RWPE2 (cell line): Measurements from ENCODE around the gene P4HB.

Source experiments
- ATAC-seq: fragments of 200-7000 bp; cut with Tn5 transposase; 3 replicates; pipeline ENCODE4 v1.9.1; 2021; ENCODE audit warnings: low read depth
- DNase-seq: peaks from one replicate; pipeline ENCODE4 v3.0.0-alpha.2; 2020; ENCODE audit warnings: low spot score
- H3K27ac ChIP-seq: fragments of 450-650 bp; 2 replicates; pipeline ENCODE4 v1.5.1; 2017; ENCODE audit warnings: mild to moderate bottlenecking; ENCODE audit not compliant: poor library complexity, severe bottlenecking
- H3K27me3 ChIP-seq: fragments of 250-450 bp; sonication (Bioruptor Pico); 2 replicates; pipeline ENCODE4 v1.5.1; 2021; ENCODE audit warnings: mild to moderate bottlenecking, moderate library complexity; ENCODE audit not compliant: insufficient read depth, poor library complexity, severe bottlenecking
- H3K36me3 ChIP-seq: fragments of 250-450 bp; sonication (Bioruptor Pico); 2 replicates; pipeline ENCODE4 v1.5.1; 2020; ENCODE audit warnings: low read depth, mild to moderate bottlenecking, moderate library complexity
- H3K4me1 ChIP-seq: fragments of 250-450 bp; sonication (Bioruptor Pico); 2 replicates; pipeline ENCODE4 v1.5.1; 2021; ENCODE audit warnings: mild to moderate bottlenecking, moderate library complexity; ENCODE audit not compliant: insufficient read depth, poor library complexity, severe bottlenecking
- H3K4me3 ChIP-seq: fragments of 250-450 bp; sonication (Bioruptor Pico); 2 replicates; pipeline ENCODE4 v1.5.1; 2021; ENCODE audit warnings: mild to moderate bottlenecking, moderate library complexity; ENCODE audit not compliant: severe bottlenecking
- H3K9me3 ChIP-seq: fragments of 250-450 bp; sonication (Bioruptor Pico); 2 replicates; pipeline ENCODE4 v1.5.1; 2021; ENCODE audit warnings: mild to moderate bottlenecking, moderate library complexity; ENCODE audit not compliant: severe bottlenecking
- CTCF ChIP-seq: fragments of 450-650 bp; IDR thresholded peaks from one replicate; pipeline ENCODE4 v1.5.1; 2017; ENCODE audit warnings: mild to moderate bottlenecking, moderate library complexity; ENCODE audit not compliant: poor library complexity, severe bottlenecking

Gene P4HB

GRCh38 chr17:81898029-81898866 is 37.9 kb upstream of the P4HB start:
- peak; percentile 75 for ATAC-seq
- peak overlapping the region; percentile 76 for H3K27ac ChIP-seq
- TF ChIP-seq CTCF: no peak
- peak; percentile 86 for DNase-seq
- H3K4me1 ChIP-seq: peaks cover 20% of the 10 kb centered on the region
- peaks cover 64% of the 10 kb centered on the region for H3K36me3 ChIP-seq
- no peak overlapping the region for H3K4me3 ChIP-seq
- no peaks in the 10 kb centered on the region for H3K27me3 ChIP-seq
- no peaks in the 10 kb centered on the region for H3K9me3 ChIP-seq

GRCh38 chr17:81895400-81895799 is 35.1 kb upstream of the P4HB start:
- DNase-seq: no peak
- no peak for ATAC-seq
- TF ChIP-seq CTCF: no peak
- H3K4me3 ChIP-seq: no peak overlapping the region
- no peak overlapping the region for H3K27ac ChIP-seq
- peaks cover 64% of the 10 kb centered on the region for H3K36me3 ChIP-seq
- H3K9me3 ChIP-seq: peaks cover 1% of the 10 kb centered on the region
- H3K27me3 ChIP-seq: no peaks in the 10 kb centered on the region
- H3K4me1 ChIP-seq: peaks cover 20% of the 10 kb centered on the region

DNA sequence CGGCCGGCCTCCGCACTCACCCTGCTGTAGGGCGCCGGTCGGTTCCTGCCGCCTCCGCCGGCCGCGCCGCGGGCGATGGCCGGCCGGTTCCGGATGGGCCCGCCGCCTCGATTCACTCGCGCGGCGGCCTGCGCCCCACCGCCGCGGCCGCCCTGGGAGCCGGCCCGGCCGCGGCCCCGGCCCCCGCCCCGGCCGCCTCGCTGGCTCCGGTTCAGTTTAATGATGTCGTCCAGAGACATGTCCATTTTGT is 30.9 kb upstream of the P4HB start:
- Histone ChIP-seq H3K27me3 (no peaks in the 10 kb centered on the region), H3K27ac (peak overlapping the region; percentile 79), H3K4me1 (peaks cover 4% of the 10 kb centered on the region), H3K36me3 (peaks cover 70% of the 10 kb centered on the region), H3K9me3 (peaks cover 1% of the 10 kb centered on the region), H3K4me3 (peak overlapping the region; percentile 72)
- no peak for ATAC-seq
- no peak for DNase-seq
- TF ChIP-seq CTCF: no peak

DNA sequence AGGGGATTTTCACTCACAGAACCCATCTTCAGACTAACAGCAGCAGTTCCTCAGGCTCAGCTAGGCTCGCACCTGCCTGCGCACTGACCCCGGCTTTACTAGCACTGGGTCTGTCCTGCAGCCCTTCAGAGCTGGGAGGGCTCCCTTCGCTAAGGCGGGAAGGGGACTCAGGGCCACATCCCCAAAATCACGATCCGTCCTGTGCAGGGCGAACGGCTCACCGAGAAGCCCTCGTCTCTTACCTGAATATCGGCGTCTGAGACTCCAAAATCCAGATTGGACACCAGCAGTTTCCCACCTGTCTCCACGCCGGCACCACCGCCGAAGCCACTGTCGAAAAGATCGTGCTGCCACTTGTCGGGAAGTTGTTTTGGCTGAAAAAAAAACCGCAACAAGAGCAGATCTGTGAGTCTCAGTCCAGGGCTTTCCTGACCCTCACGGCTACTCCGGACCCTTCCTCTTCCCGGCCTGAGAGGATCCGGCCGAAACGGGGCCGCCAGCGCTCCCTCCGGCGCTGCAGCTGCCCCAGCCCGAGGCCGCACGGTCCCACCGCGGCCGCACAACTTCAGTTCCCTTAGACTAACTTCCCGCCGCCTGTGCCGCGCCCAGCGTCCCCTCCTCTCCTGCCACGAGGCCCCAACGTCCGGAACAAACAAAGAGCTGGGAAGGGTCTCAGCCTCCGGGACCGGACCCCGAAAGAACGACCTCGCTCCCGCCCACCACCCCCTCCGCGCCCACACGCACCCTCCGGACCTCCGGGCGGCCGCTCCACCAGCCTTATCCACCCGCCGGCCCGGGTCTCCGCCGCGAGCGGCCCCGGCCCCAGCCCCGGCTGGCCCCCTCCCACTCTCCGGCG is 30.3 kb upstream of the P4HB start:
- H3K4me1 ChIP-seq: peaks cover 4% of the 10 kb centered on the region
- H3K27me3 ChIP-seq: no peaks in the 10 kb centered on the region
- no peak for TF ChIP-seq CTCF
- DNase-seq (no peak), ATAC-seq (no peak)
- peaks cover 70% of the 10 kb centered on the region for H3K36me3 ChIP-seq
- H3K4me3 ChIP-seq: peak overlapping the region; percentile 72
- peak overlapping the region; percentile 79 for H3K27ac ChIP-seq
- peaks cover 1% of the 10 kb centered on the region for H3K9me3 ChIP-seq
